Measurements from ENCODE around the gene HSFY2.
"Not testable (repeated sequence)": the region's sequence is repeated elsewhere in the genome, so short reads cannot be mapped to it uniquely, and the experiment has no call there.

The HSFY2 gene

GRCh38 chrY:18773635-18774034, at the start of gene HSFY2:
Gene HSFY2, minus strand, starts transcription at chrY:18773735. Its CDS starts 117 bp downstream, at chrY:18773618.
- not testable (repeated sequence) for DNase-seq

DNA sequence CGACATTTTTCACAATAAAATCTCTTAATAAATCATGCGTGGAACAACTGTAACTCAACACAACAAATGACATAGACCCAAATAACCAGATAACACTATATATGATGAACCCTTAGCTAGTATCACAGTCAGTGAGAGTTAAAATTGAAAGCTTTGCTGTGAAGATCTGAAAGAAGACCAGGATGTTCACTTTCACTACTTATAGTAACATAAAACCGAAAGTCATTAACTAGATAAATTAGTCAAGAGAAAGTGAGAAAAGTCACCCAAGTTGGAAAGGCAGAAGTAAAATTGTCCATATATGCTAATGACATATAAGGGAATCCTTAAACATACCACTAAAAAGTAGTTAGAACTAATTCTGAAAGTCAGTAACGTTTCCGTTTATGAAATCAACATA, 42.2 kb upstream of the HSFY2 start:
- DNase-seq: not testable (repeated sequence)

- not testable (repeated sequence) for DNase-seq
Observed at GRCh38 chrY:18788757-18789406, 15.3 kb upstream of the HSFY2 start.

DNA sequence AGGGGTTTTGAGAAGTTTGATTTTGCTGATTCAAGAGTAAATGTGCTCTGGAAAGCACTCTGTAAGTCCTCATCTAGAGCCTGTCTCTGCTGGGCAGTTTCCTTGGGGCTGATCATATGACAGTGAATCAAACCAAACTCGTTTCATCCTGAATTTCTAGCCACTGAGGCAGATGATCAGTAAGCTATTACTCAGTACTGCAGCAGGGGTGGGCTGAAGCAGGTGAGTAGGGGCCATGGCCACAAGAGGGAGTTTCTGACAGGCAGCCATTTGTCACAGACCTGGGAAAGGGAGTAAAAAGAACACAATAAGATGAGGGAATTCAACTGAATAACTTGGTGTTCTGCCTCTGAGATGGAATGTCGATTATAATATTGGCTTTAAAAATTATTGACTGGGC, 19.5 kb downstream of the HSFY2 start:
- DNase-seq: not testable (repeated sequence)

GRCh38 chrY:18753133-18753815, 20.3 kb downstream of the HSFY2 start:
- DNase-seq: not testable (repeated sequence)

GRCh38 chrY:18723714-18724113, 49.8 kb downstream of the HSFY2 start:
- DNase-seq: not testable (repeated sequence)
